Measurements from ENCODE around the gene NPTX1.

Gene NPTX1

GRCh38 chr17:80492343-80493136 lies 16.1 kb upstream of the NPTX1 start:
- Histone ChIP-seq H3K4me3 (ENCODE audit: low read depth in 1 of 2, low read length in 2 of 2) (no peak overlapping the region), H3K27ac (ENCODE audit: low read depth, low read length) (no peak overlapping the region), H3K36me3 (ENCODE audit: control insufficient read depth in 1 of 2, insufficient read depth in 2 of 2, low read length in 2 of 2) (no peaks in the 10 kb centered on the region), H3K9ac (ENCODE audit: low read depth in 1 of 2, low read length in 2 of 2) (no peak overlapping the region), H3K4me1 (ENCODE audit: control insufficient read depth in 1 of 2, insufficient read depth in 2 of 2, low read length in 2 of 2) (no peaks in the 10 kb centered on the region), H3K27me3 (ENCODE audit: control insufficient read depth in 1 of 2, insufficient read depth in 2 of 2, low read length in 2 of 2) (peaks cover 0 to 14% of the 10 kb centered on the region in 2 donors), H3K9me3 (ENCODE audit: control insufficient read depth in 1 of 2, low read length in 2 of 2) (no peaks in the 10 kb centered on the region)

GRCh38 chr17:80491478-80492342 lies 15.3 kb upstream of the NPTX1 start:
- no peaks in the 10 kb centered on the region for H3K4me1 ChIP-seq (ENCODE audit: control insufficient read depth in 1 of 2, insufficient read depth in 2 of 2, low read length in 2 of 2)
- no peaks in the 10 kb centered on the region for H3K36me3 ChIP-seq (ENCODE audit: control insufficient read depth in 1 of 2, insufficient read depth in 2 of 2, low read length in 2 of 2)
- H3K4me3 ChIP-seq (ENCODE audit: low read depth in 1 of 2, low read length in 2 of 2): no peak overlapping the region
- H3K9ac ChIP-seq (ENCODE audit: low read depth in 1 of 2, low read length in 2 of 2): no peak overlapping the region
- peaks cover 0 to 22% of the 10 kb centered on the region in 2 donors for H3K27me3 ChIP-seq (ENCODE audit: control insufficient read depth in 1 of 2, insufficient read depth in 2 of 2, low read length in 2 of 2)
- no peak overlapping the region for H3K27ac ChIP-seq (ENCODE audit: low read depth, low read length)
- H3K9me3 ChIP-seq (ENCODE audit: control insufficient read depth in 1 of 2, low read length in 2 of 2): no peaks in the 10 kb centered on the region

DNA sequence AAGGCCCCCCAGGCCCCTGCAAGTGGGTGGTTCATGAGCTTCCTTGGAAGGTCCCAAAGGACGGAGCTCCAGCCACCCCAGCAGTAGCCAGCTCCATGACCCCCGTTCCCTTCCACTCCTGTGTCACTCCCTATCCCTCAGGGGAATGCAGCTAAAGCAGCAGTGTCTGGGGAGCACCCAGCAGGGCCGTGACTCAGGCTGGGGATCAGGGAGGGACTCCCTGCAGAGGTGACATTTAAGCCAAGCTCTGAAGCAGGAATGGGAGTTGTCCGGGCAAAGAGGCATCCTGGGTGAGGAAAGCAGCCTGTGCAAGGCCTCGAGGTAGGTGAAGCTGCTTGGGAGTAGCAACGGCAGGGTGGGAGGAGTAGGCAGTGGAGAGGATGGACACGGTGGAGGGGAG lies 11.1 kb upstream of the NPTX1 start:
- Histone ChIP-seq H3K36me3 (ENCODE audit: control insufficient read depth in 1 of 2, insufficient read depth in 2 of 2, low read length in 2 of 2) (no peaks in the 10 kb centered on the region), H3K27ac (ENCODE audit: low read depth, low read length) (no peak overlapping the region), H3K9ac (ENCODE audit: low read depth in 1 of 2, low read length in 2 of 2) (no peak overlapping the region), H3K4me3 (ENCODE audit: low read depth in 1 of 2, low read length in 2 of 2) (no peak overlapping the region), H3K27me3 (ENCODE audit: control insufficient read depth in 1 of 2, insufficient read depth in 2 of 2, low read length in 2 of 2) (peaks cover 4 to 16% of the 10 kb centered on the region in 2 donors), H3K4me1 (ENCODE audit: control insufficient read depth in 1 of 2, insufficient read depth in 2 of 2, low read length in 2 of 2) (peaks cover 0 to 3% of the 10 kb centered on the region in 2 donors), H3K9me3 (ENCODE audit: control insufficient read depth in 1 of 2, low read length in 2 of 2) (no peaks in the 10 kb centered on the region)

DNA sequence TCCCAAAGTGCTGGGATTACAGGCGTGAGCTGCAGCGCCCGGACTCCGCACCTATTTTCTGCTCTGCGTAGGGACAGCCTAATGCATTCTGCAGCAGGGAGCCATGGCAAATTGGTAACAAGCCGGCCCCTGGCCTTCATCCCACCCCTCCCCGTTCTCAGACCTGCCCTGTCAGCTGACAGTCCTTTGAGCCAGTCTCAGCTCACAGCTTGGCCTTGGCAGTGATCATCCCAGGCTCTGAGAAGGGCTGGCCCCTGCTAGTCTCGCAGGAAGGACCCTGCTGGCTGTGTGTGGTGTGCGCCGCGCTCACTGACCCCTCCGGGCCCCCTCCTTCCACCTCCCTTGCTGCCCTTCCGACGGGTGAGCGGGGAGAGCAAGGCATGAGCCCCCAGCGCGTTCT lies 10.3 kb upstream of the NPTX1 start:
- H3K36me3 ChIP-seq (ENCODE audit: control insufficient read depth in 1 of 2, insufficient read depth in 2 of 2, low read length in 2 of 2): no peaks in the 10 kb centered on the region
- H3K4me3 ChIP-seq (ENCODE audit: low read depth in 1 of 2, low read length in 2 of 2): no peak overlapping the region
- peaks cover 12 to 24% of the 10 kb centered on the region in 2 donors for H3K27me3 ChIP-seq (ENCODE audit: control insufficient read depth in 1 of 2, insufficient read depth in 2 of 2, low read length in 2 of 2)
- H3K9me3 ChIP-seq (ENCODE audit: control insufficient read depth in 1 of 2, low read length in 2 of 2): no peaks in the 10 kb centered on the region
- H3K9ac ChIP-seq (ENCODE audit: low read depth in 1 of 2, low read length in 2 of 2): no peak overlapping the region
- peaks cover 0 to 11% of the 10 kb centered on the region in 2 donors for H3K4me1 ChIP-seq (ENCODE audit: control insufficient read depth in 1 of 2, insufficient read depth in 2 of 2, low read length in 2 of 2)
- no peak overlapping the region for H3K27ac ChIP-seq (ENCODE audit: low read depth, low read length)

- H3K9me3 ChIP-seq (ENCODE audit: control insufficient read depth in 1 of 2, low read length in 2 of 2): no peaks in the 10 kb centered on the region
- no peak overlapping the region for H3K27ac ChIP-seq (ENCODE audit: low read depth, low read length)
- peaks cover 20 to 32% of the 10 kb centered on the region in 2 donors for H3K27me3 ChIP-seq (ENCODE audit: control insufficient read depth in 1 of 2, insufficient read depth in 2 of 2, low read length in 2 of 2)
- no peaks in the 10 kb centered on the region for H3K36me3 ChIP-seq (ENCODE audit: control insufficient read depth in 1 of 2, insufficient read depth in 2 of 2, low read length in 2 of 2)
- H3K4me3 ChIP-seq (ENCODE audit: low read depth in 1 of 2, low read length in 2 of 2): no peak overlapping the region
- no peak overlapping the region for H3K9ac ChIP-seq (ENCODE audit: low read depth in 1 of 2, low read length in 2 of 2)
- peaks cover 0 to 13% of the 10 kb centered on the region in 2 donors for H3K4me1 ChIP-seq (ENCODE audit: control insufficient read depth in 1 of 2, insufficient read depth in 2 of 2, low read length in 2 of 2)
Measured at GRCh38 chr17:80485846-80486245, 9.4 kb upstream of the NPTX1 start.

- Histone ChIP-seq H3K9me3 (ENCODE audit: control insufficient read depth in 1 of 2, low read length in 2 of 2) (no peaks in the 10 kb centered on the region), H3K36me3 (ENCODE audit: control insufficient read depth in 1 of 2, insufficient read depth in 2 of 2, low read length in 2 of 2) (no peaks in the 10 kb centered on the region), H3K9ac (ENCODE audit: low read depth in 1 of 2, low read length in 2 of 2) (no peak overlapping the region), H3K27me3 (ENCODE audit: control insufficient read depth in 1 of 2, insufficient read depth in 2 of 2, low read length in 2 of 2) (peaks cover 45 to 58% of the 10 kb centered on the region in 2 donors), H3K4me3 (ENCODE audit: low read depth in 1 of 2, low read length in 2 of 2) (no peak overlapping the region), H3K27ac (ENCODE audit: low read depth, low read length) (no peak overlapping the region), H3K4me1 (ENCODE audit: control insufficient read depth in 1 of 2, insufficient read depth in 2 of 2, low read length in 2 of 2) (peaks cover 0 to 13% of the 10 kb centered on the region in 2 donors)
Measured at GRCh38 chr17:80482555-80483308, 6.3 kb upstream of the NPTX1 start.

DNA sequence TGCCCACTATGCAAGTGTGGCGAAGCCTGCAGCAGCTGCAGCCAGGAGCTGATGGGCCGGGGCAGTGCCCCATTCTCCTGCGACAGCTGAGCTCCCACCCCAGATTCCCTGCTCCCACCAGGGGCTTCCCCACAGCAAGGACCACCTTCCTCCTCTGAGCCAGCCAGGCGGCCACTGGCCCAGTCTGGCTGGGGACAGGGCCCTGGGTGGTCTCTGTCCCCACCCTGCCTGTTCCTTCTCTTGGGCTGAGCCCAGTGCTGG lies 5.6 kb upstream of the NPTX1 start:
- H3K9ac ChIP-seq (ENCODE audit: low read depth in 1 of 2, low read length in 2 of 2): no peak overlapping the region
- peaks cover 51 to 57% of the 10 kb centered on the region in 2 donors for H3K27me3 ChIP-seq (ENCODE audit: control insufficient read depth in 1 of 2, insufficient read depth in 2 of 2, low read length in 2 of 2)
- H3K4me1 ChIP-seq (ENCODE audit: control insufficient read depth in 1 of 2, insufficient read depth in 2 of 2, low read length in 2 of 2): peaks cover 0 to 13% of the 10 kb centered on the region in 2 donors
- no peaks in the 10 kb centered on the region for H3K36me3 ChIP-seq (ENCODE audit: control insufficient read depth in 1 of 2, insufficient read depth in 2 of 2, low read length in 2 of 2)
- H3K9me3 ChIP-seq (ENCODE audit: control insufficient read depth in 1 of 2, low read length in 2 of 2): no peaks in the 10 kb centered on the region
- H3K4me3 ChIP-seq (ENCODE audit: low read depth in 1 of 2, low read length in 2 of 2): no peak overlapping the region
- no peak overlapping the region for H3K27ac ChIP-seq (ENCODE audit: low read depth, low read length)

- peaks cover 51 to 56% of the 10 kb centered on the region in 2 donors for H3K27me3 ChIP-seq (ENCODE audit: control insufficient read depth in 1 of 2, insufficient read depth in 2 of 2, low read length in 2 of 2)
Measured at GRCh38 chr17:80481284-80482057, 5.1 kb upstream of the NPTX1 start.

DNA sequence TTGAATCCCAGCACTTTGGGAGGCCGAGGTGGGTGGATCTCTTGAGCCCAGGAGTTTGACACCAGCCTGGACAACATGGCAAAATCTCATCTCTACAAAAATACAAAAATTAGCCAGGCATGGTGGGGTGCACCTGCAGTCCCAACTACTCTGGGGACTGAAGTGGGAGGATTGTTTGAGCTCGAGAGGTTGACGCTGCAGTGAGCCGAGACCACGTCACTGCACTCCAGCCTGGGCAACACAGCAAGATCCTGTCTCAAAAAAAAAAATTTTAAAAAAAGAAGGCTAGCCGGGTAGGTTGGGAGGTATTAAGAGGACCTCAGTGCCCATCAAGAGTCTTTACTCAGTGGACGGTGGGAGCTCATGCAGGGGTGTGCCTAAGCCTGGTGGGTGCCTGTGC lies 3.8 kb upstream of the NPTX1 start:
- H3K27me3 ChIP-seq (ENCODE audit: control insufficient read depth in 1 of 2, insufficient read depth in 2 of 2, low read length in 2 of 2): peaks cover 55 to 59% of the 10 kb centered on the region in 2 donors
- peaks cover 0 to 17% of the 10 kb centered on the region in 2 donors for H3K4me1 ChIP-seq (ENCODE audit: control insufficient read depth in 1 of 2, insufficient read depth in 2 of 2, low read length in 2 of 2)
- H3K9ac ChIP-seq (ENCODE audit: low read depth in 1 of 2, low read length in 2 of 2): no peak overlapping the region
- H3K4me3 ChIP-seq (ENCODE audit: low read depth in 1 of 2, low read length in 2 of 2): no peak overlapping the region
- no peaks in the 10 kb centered on the region for H3K9me3 ChIP-seq (ENCODE audit: control insufficient read depth in 1 of 2, low read length in 2 of 2)
- no peaks in the 10 kb centered on the region for H3K36me3 ChIP-seq (ENCODE audit: control insufficient read depth in 1 of 2, insufficient read depth in 2 of 2, low read length in 2 of 2)
- H3K27ac ChIP-seq (ENCODE audit: low read depth, low read length): no peak overlapping the region

More at GRCh38 chr17:80481284-80482057, 5.1 kb upstream of the NPTX1 start:
- Histone ChIP-seq H3K27ac (ENCODE audit: low read depth, low read length) (no peak overlapping the region), H3K4me1 (ENCODE audit: control insufficient read depth in 1 of 2, insufficient read depth in 2 of 2, low read length in 2 of 2) (peaks cover 0 to 15% of the 10 kb centered on the region in 2 donors), H3K4me3 (ENCODE audit: low read depth in 1 of 2, low read length in 2 of 2) (no peak overlapping the region), H3K9ac (ENCODE audit: low read depth in 1 of 2, low read length in 2 of 2) (no peak overlapping the region), H3K9me3 (ENCODE audit: control insufficient read depth in 1 of 2, low read length in 2 of 2) (no peaks in the 10 kb centered on the region), H3K36me3 (ENCODE audit: control insufficient read depth in 1 of 2, insufficient read depth in 2 of 2, low read length in 2 of 2) (no peaks in the 10 kb centered on the region)

Data from duodenal mucosa (tissue), 2 donors.